Liver (tissue), 9 donors: Measurements from ENCODE around the gene CCR3. TPM values are rescaled to one million over a fixed set of nuclear protein-coding genes. Genes with fewer than 3 reads are reported as not detected.

Source experiments
- DNase-seq: peaks from one replicate; pipeline ENCODE4 v3.0.0-alpha.2; 2017; ENCODE audit warnings: low spot score
- H3K27ac ChIP-seq, 2 donors: one replicate each; pipeline ENCODE4 v1.7.0; 2013; ENCODE audit warnings: inconsistent platforms in 2 of 2, low read length in 2 of 2, control low read depth in 1 of 2, low read depth in 1 of 2, mild to moderate bottlenecking in 1 of 2
- H3K27me3 ChIP-seq, 4 donors: one replicate each; pipeline versions ENCODE4 v1.6.1 to v1.7.0; 2013; ENCODE audit warnings: low read length in 3 of 4, inconsistent platforms in 1 of 4, mild to moderate bottlenecking in 1 of 4, moderate library complexity in 1 of 4; ENCODE audit not compliant: control insufficient read depth in 4 of 4, insufficient read depth in 4 of 4
- H3K36me3 ChIP-seq, 4 donors: one replicate each; pipeline versions ENCODE4 v1.6.1 to v1.7.0; 2013; ENCODE audit warnings: low read length in 3 of 4, mild to moderate bottlenecking in 3 of 4, low read depth in 1 of 4, moderate library complexity in 1 of 4; ENCODE audit not compliant: control insufficient read depth in 4 of 4, insufficient read depth in 3 of 4
- H3K4me1 ChIP-seq, 4 donors: one replicate each; pipeline versions ENCODE4 v1.6.1 to v1.7.0; 2013; ENCODE audit warnings: low read length in 3 of 4, mild to moderate bottlenecking in 3 of 4, moderate library complexity in 1 of 4; ENCODE audit not compliant: control insufficient read depth in 4 of 4, insufficient read depth in 4 of 4
- H3K4me3 ChIP-seq, 3 donors: one replicate each; pipeline versions ENCODE4 v1.6.1 to v1.7.0; 2013; ENCODE audit warnings: low read length in 3 of 3, control low read depth in 1 of 3, low read depth in 1 of 3, mild to moderate bottlenecking in 1 of 3
- H3K9ac ChIP-seq, 2 donors: one replicate each; pipeline ENCODE4 v1.7.0; 2013; ENCODE audit warnings: low read length in 2 of 2, mild to moderate bottlenecking in 2 of 2, moderate library complexity in 2 of 2, control low read depth in 1 of 2, low read depth in 1 of 2
- H3K9me3 ChIP-seq, 4 donors: one replicate each; pipeline versions ENCODE4 v1.6.1 to v1.7.0; 2013; ENCODE audit warnings: low read length in 3 of 4; ENCODE audit not compliant: control insufficient read depth in 4 of 4
- EGR1 ChIP-seq, 2 donors: IDR thresholded peaks; 2 replicates each; pipeline ENCODE4 v1.6.1; 2016 to 2018; ENCODE audit warnings: antibody characterized with exemption in 2 of 2, low read depth in 2 of 2
- FOXA1 ChIP-seq: IDR thresholded peaks from 2 replicates; pipeline ENCODE4 v1.6.1; 2016; ENCODE audit warnings: antibody characterized with exemption
- FOXA2 ChIP-seq: IDR thresholded peaks from 2 replicates; pipeline ENCODE4 v1.6.1; 2016; ENCODE audit warnings: antibody characterized with exemption
- GABPA ChIP-seq, 2 donors: IDR thresholded peaks in 1 of 2; conservative IDR thresholded peaks in 1 of 2; 2 replicates each; pipeline ENCODE4 v1.6.1; 2016; ENCODE audit warnings: antibody characterized with exemption in 2 of 2, mild to moderate bottlenecking in 1 of 2, moderate library complexity in 1 of 2
- HNF4A ChIP-seq, 2 donors: conservative IDR thresholded peaks; 2 replicates each; pipeline ENCODE4 v1.6.1; 2016; ENCODE audit warnings: antibody characterized with exemption in 2 of 2, mild to moderate bottlenecking in 2 of 2
- HNF4G ChIP-seq: IDR thresholded peaks from 2 replicates; pipeline ENCODE4 v1.6.1; 2016; ENCODE audit warnings: antibody characterized with exemption
- JUND ChIP-seq, 2 donors: IDR thresholded peaks; 2 replicates each; pipeline ENCODE4 v1.6.1; 2016; ENCODE audit warnings: antibody characterized with exemption in 2 of 2
- NR2F2 ChIP-seq: IDR thresholded peaks from 2 replicates; pipeline ENCODE4 v1.6.1; 2016; ENCODE audit warnings: antibody characterized with exemption
- RAD21 ChIP-seq, 2 donors: IDR thresholded peaks; 2 replicates each; pipeline ENCODE4 v1.6.1; 2016; ENCODE audit warnings: antibody characterized with exemption in 2 of 2, mild to moderate bottlenecking in 2 of 2
- RXRA ChIP-seq, 2 donors: IDR thresholded peaks; 2 replicates each; pipeline ENCODE4 v1.6.1; 2017 to 2018; ENCODE audit warnings: antibody characterized with exemption in 2 of 2, mild to moderate bottlenecking in 1 of 2
- SP1 ChIP-seq: IDR thresholded peaks from 2 replicates; pipeline ENCODE4 v1.6.1; 2018; ENCODE audit warnings: antibody characterized with exemption, mild to moderate bottlenecking
- TAF1 ChIP-seq: conservative IDR thresholded peaks from 2 replicates; pipeline ENCODE4 v1.6.1; 2016; ENCODE audit warnings: antibody characterized with exemption, mild to moderate bottlenecking
- YY1 ChIP-seq: IDR thresholded peaks from 2 replicates; pipeline ENCODE4 v1.6.1; 2016; ENCODE audit warnings: antibody characterized with exemption, mild to moderate bottlenecking
- WGBS: extraction: QIAGEN DNeasy Blood & Tissue Kit; methylation state at CpG from one replicate; pipeline ENCODE4 v1.1.7; 2013; 5-methylcytosine and 5-hydroxymethylcytosine counted together
- polyA plus RNA-seq, 2 donors: library from polyadenylated mRNA; stranded (reverse) in 1 of 2; unstranded in 1 of 2; fragments of 200-250 nt in 1 of 2; fragments of >200 nt in 1 of 2; fragmentation: Nextera tagmentation in 1 of 2; extraction: Ambion mirVana in 1 of 2; gene quantifications; one replicate each; pipeline versions ENCODE4 v1.2.1 to v1.2.3, GENCODE V29; 2013 to 2015
- total RNA-seq, 2 donors: library from RNA; depleted of rRNA; stranded (reverse); fragments of >200 nt; gene quantifications; one replicate each; pipeline ENCODE4 v1.2.3, GENCODE V29; 2014
- TF ChIP-seq, protein P1 (sequence below): fragments of 150-350 bp; IDR thresholded peaks from 2 replicates; pipeline ENCODE4 v1.5.1; 2017; ENCODE audit warnings: improper control_type of control experiment, low read depth, low read length; ENCODE audit not compliant: missing input control
- TF ChIP-seq, protein P2 (sequence below): IDR thresholded peaks from 2 replicates; pipeline ENCODE4 v1.6.1; 2016; ENCODE audit warnings: antibody characterized with exemption
- TF ChIP-seq, protein P3 (sequence below): IDR thresholded peaks from 2 replicates; pipeline ENCODE4 v1.6.1; 2016; ENCODE audit warnings: antibody characterized with exemption, mild to moderate bottlenecking
- TF ChIP-seq, protein P4 (sequence below): IDR thresholded peaks from 2 replicates; pipeline ENCODE4 v1.6.1; 2016; ENCODE audit warnings: antibody characterized with exemption
- TF ChIP-seq, protein P5 (sequence below): IDR thresholded peaks from 2 replicates; pipeline ENCODE4 v1.6.1; 2016; ENCODE audit warnings: antibody characterized with exemption
- donor health status: healthy.
- donor health status: healthy.
- donor health status: healthy.
- donor health status: healthy.
- donor health status: healthy.

CCR3 gene
- total and polyA plus RNA-seq, 4 donors: 0.05 to 0.13 TPM; not detected in 2

DNA sequence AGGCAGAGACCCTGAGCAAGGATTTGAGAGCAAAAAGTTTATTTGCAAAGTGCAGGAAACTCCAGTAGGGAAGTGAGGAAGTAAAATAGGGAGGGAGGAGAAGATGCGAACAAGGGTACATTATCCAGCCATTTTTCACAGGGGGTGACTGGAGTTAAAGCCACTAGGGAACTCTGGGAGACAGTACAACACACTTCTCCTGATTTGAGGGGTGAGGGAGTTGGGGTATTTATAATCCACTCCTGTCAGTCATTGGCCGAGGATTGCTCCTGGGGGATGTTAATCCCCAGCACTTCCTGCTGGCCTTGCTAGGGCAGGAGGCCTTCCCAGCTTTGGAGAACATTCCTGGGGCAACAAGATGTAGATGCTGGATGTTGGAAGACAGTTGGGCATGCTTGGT lies 28.2 kb downstream of the CCR3 start:
- H3K27ac ChIP-seq: no peak overlapping the region
- no peaks in the 10 kb centered on the region for H3K9me3 ChIP-seq
- no peak overlapping the region for H3K9ac ChIP-seq
- no peaks in the 10 kb centered on the region for H3K27me3 ChIP-seq
- TF ChIP-seq, protein P1, sequence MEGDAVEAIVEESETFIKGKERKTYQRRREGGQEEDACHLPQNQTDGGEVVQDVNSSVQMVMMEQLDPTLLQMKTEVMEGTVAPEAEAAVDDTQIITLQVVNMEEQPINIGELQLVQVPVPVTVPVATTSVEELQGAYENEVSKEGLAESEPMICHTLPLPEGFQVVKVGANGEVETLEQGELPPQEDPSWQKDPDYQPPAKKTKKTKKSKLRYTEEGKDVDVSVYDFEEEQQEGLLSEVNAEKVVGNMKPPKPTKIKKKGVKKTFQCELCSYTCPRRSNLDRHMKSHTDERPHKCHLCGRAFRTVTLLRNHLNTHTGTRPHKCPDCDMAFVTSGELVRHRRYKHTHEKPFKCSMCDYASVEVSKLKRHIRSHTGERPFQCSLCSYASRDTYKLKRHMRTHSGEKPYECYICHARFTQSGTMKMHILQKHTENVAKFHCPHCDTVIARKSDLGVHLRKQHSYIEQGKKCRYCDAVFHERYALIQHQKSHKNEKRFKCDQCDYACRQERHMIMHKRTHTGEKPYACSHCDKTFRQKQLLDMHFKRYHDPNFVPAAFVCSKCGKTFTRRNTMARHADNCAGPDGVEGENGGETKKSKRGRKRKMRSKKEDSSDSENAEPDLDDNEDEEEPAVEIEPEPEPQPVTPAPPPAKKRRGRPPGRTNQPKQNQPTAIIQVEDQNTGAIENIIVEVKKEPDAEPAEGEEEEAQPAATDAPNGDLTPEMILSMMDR: no peak
- no peak for TF ChIP-seq YY1
- TF ChIP-seq, protein P2, sequence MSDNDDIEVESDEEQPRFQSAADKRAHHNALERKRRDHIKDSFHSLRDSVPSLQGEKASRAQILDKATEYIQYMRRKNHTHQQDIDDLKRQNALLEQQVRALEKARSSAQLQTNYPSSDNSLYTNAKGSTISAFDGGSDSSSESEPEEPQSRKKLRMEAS: no peak
- no peak for TF ChIP-seq HNF4A (conservative IDR thresholded peaks at IDR 0.05)
- no peak for TF ChIP-seq RXRA (IDR thresholded peaks at IDR 0.05)
- TF ChIP-seq, protein P3, sequence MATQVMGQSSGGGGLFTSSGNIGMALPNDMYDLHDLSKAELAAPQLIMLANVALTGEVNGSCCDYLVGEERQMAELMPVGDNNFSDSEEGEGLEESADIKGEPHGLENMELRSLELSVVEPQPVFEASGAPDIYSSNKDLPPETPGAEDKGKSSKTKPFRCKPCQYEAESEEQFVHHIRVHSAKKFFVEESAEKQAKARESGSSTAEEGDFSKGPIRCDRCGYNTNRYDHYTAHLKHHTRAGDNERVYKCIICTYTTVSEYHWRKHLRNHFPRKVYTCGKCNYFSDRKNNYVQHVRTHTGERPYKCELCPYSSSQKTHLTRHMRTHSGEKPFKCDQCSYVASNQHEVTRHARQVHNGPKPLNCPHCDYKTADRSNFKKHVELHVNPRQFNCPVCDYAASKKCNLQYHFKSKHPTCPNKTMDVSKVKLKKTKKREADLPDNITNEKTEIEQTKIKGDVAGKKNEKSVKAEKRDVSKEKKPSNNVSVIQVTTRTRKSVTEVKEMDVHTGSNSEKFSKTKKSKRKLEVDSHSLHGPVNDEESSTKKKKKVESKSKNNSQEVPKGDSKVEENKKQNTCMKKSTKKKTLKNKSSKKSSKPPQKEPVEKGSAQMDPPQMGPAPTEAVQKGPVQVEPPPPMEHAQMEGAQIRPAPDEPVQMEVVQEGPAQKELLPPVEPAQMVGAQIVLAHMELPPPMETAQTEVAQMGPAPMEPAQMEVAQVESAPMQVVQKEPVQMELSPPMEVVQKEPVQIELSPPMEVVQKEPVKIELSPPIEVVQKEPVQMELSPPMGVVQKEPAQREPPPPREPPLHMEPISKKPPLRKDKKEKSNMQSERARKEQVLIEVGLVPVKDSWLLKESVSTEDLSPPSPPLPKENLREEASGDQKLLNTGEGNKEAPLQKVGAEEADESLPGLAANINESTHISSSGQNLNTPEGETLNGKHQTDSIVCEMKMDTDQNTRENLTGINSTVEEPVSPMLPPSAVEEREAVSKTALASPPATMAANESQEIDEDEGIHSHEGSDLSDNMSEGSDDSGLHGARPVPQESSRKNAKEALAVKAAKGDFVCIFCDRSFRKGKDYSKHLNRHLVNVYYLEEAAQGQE: no peak
- no peak for TF ChIP-seq SP1
- no peak for TF ChIP-seq HNF4G
- TF ChIP-seq NR2F2: no peak
- TF ChIP-seq GABPA (IDR thresholded peaks at IDR 0.05 in 1 of 2, conservative IDR thresholded peaks at IDR 0.05 in 1 of 2): no peak
- no peak for TF ChIP-seq JUND (IDR thresholded peaks at IDR 0.05)
- no peak for TF ChIP-seq FOXA2
- TF ChIP-seq, protein P4, sequence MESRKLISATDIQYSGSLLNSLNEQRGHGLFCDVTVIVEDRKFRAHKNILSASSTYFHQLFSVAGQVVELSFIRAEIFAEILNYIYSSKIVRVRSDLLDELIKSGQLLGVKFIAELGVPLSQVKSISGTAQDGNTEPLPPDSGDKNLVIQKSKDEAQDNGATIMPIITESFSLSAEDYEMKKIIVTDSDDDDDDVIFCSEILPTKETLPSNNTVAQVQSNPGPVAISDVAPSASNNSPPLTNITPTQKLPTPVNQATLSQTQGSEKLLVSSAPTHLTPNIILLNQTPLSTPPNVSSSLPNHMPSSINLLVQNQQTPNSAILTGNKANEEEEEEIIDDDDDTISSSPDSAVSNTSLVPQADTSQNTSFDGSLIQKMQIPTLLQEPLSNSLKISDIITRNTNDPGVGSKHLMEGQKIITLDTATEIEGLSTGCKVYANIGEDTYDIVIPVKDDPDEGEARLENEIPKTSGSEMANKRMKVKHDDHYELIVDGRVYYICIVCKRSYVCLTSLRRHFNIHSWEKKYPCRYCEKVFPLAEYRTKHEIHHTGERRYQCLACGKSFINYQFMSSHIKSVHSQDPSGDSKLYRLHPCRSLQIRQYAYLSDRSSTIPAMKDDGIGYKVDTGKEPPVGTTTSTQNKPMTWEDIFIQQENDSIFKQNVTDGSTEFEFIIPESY: no peak
- no peak for TF ChIP-seq RAD21 (IDR thresholded peaks at IDR 0.05)
- TF ChIP-seq TAF1: no peak
- TF ChIP-seq FOXA1: no peak
- no peak for TF ChIP-seq EGR1 (IDR thresholded peaks at IDR 0.05; ENCODE audit: low read depth in 2 of 2)
- TF ChIP-seq, protein P5, sequence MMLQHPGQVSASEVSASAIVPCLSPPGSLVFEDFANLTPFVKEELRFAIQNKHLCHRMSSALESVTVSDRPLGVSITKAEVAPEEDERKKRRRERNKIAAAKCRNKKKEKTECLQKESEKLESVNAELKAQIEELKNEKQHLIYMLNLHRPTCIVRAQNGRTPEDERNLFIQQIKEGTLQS: no peak
- H3K4me1 ChIP-seq: no peaks in the 10 kb centered on the region
- H3K4me3 ChIP-seq: no peak overlapping the region
- 74% methylated on average over 2 of the region's 2 CpGs for WGBS
- DNase-seq: no peak
- H3K36me3 ChIP-seq: no peaks in the 10 kb centered on the region
